GM13977 (cell line): ENCODE data around the gene CERK.

Experiments used
- DNase-seq: peaks from one replicate; pipeline ENCODE4 v3.0.0; 2012; ENCODE audit warnings: low spot score
- CTCF ChIP-seq: IDR thresholded peaks from 2 replicates; pipeline ENCODE4 v1.5.1; 2012; ENCODE audit warnings: mild to moderate bottlenecking, control low read depth; ENCODE audit not compliant: insufficient read depth; ENCODE audit errors: extremely low read depth, missing control alignments
- in situ Hi-C: fragments of 300-500 bp; cut with MboI; formaldehyde crosslinking; loops from one replicate; pipeline ENCODE4 v1.12.0; 2022; ENCODE audit warnings: low sequenced_read_pairs, low pct_unique_long_range_greater_than_20kb, mixed read lengths, inconsistent platforms; ENCODE audit not compliant: unreplicated experiment

CERK gene

GRCh38 chr22:46657655-46657953, 80.4 kb downstream of the CERK start:
- no peak for DNase-seq
- in situ Hi-C loops, result no loop called here
- no peak for TF ChIP-seq CTCF

- TF ChIP-seq CTCF, result no peak
- DNase-seq, result no peak
- in situ Hi-C loops, result no loop called here
Measured at GRCh38 chr22:46656856-46657654, 81.0 kb downstream of the CERK start.

GRCh38 chr22:46655861-46656608, 82.0 kb downstream of the CERK start:
- in situ Hi-C loops, result no loop called here
- no peak for TF ChIP-seq CTCF
- DNase-seq, result no peak

- TF ChIP-seq CTCF, result no peak
- no peak for DNase-seq
- in situ Hi-C loops, result no loop called here
Measured at GRCh38 chr22:46654927-46655595, 83.0 kb downstream of the CERK start.

- in situ Hi-C loops, result no loop called here
- no peak for DNase-seq
- no peak for TF ChIP-seq CTCF
Measured at GRCh38 chr22:46654426-46654825, 83.6 kb downstream of the CERK start.

- in situ Hi-C loops, result no loop called here
- DNase-seq, result peak; percentile 77
- no peak for TF ChIP-seq CTCF
Measured at GRCh38 chr22:46653596-46653995, 84.5 kb downstream of the CERK start.
